NCI-H1694 treated with DMSO at 0.1 percent for 48 hours (cell line): ENCODE measurements around the gene METTL4.

Experiments
- DNase-seq: peaks from one replicate; lab custom pipeline; 2025; lab: John Stamatoyannopoulos, UW

METTL4 gene

GRCh38 chr18:2571200-2572170 lies at the start of gene METTL4, which contains the start of gene NDC80:
Gene METTL4, minus strand, starts transcription at chr18:2571505. Its CDS starts 4,289 bp downstream, at chr18:2567216.
Gene NDC80, plus strand, starts transcription at chr18:2571557. Its CDS starts 1,429 bp downstream, at chr18:2572986.
- DNase-seq, result peak; percentile 65

GRCh38 chr18:2618009-2618408 lies 46.7 kb upstream of the METTL4 start:
- DNase-seq, result no peak

- DNase-seq, result no peak
These were observed 46.2 kb upstream of the METTL4 start for GRCh38 chr18:2617401-2617998.

- DNase-seq, result no peak
These were observed 41.7 kb upstream of the METTL4 start for GRCh38 chr18:2612996-2613395.

GRCh38 chr18:2610549-2610948 lies 39.2 kb upstream of the METTL4 start:
- DNase-seq, result no peak

- no peak for DNase-seq
These were observed 38.3 kb upstream of the METTL4 start for GRCh38 chr18:2609604-2610003.

- no peak for DNase-seq
These were observed 35.0 kb upstream of the METTL4 start for GRCh38 chr18:2606335-2606734.

- no peak for DNase-seq
These were observed 31.5 kb upstream of the METTL4 start for GRCh38 chr18:2602844-2603243.

GRCh38 chr18:2597639-2598038 lies 26.3 kb upstream of the METTL4 start:
- DNase-seq, result no peak

GRCh38 chr18:2590303-2590702 lies 19.0 kb upstream of the METTL4 start:
- no peak for DNase-seq

- no peak for DNase-seq
These were observed 18.2 kb upstream of the METTL4 start for GRCh38 chr18:2589345-2590068.

GRCh38 chr18:2588666-2589344 lies 17.5 kb upstream of the METTL4 start:
- no peak for DNase-seq

- DNase-seq, result no peak
These were observed 16.5 kb upstream of the METTL4 start for GRCh38 chr18:2587788-2588187.

- DNase-seq, result no peak
These were observed 2.1 kb upstream of the METTL4 start for GRCh38 chr18:2573408-2573807.

- DNase-seq, result no peak
These were observed 1.6 kb upstream of the METTL4 start for GRCh38 chr18:2572892-2573291.

GRCh38 chr18:2572171-2572569 lies 865 bp upstream of the METTL4 start:
- DNase-seq, result no peak

GRCh38 chr18:2570772-2571199 lies 519 bp downstream of the METTL4 start:
- DNase-seq, result peak; percentile 60

GRCh38 chr18:2569338-2570207 lies 1.7 kb downstream of the METTL4 start:
- no peak for DNase-seq

GRCh38 chr18:2568605-2569004 lies 2.7 kb downstream of the METTL4 start:
- DNase-seq, result no peak

GRCh38 chr18:2568129-2568528 lies 3.2 kb downstream of the METTL4 start:
- DNase-seq, result no peak

GRCh38 chr18:2564373-2564772 lies 6.9 kb downstream of the METTL4 start:
- no peak for DNase-seq
